ENCODE results near the gene OSGIN1.
A peak's percentile ranks its signal among the peaks of the same experiment; 100 is the strongest.
"Not testable (repeated sequence)": the region's sequence is repeated elsewhere in the genome, so short reads cannot be mapped to it uniquely, and the experiment has no call there.

Gene OSGIN1

DNA sequence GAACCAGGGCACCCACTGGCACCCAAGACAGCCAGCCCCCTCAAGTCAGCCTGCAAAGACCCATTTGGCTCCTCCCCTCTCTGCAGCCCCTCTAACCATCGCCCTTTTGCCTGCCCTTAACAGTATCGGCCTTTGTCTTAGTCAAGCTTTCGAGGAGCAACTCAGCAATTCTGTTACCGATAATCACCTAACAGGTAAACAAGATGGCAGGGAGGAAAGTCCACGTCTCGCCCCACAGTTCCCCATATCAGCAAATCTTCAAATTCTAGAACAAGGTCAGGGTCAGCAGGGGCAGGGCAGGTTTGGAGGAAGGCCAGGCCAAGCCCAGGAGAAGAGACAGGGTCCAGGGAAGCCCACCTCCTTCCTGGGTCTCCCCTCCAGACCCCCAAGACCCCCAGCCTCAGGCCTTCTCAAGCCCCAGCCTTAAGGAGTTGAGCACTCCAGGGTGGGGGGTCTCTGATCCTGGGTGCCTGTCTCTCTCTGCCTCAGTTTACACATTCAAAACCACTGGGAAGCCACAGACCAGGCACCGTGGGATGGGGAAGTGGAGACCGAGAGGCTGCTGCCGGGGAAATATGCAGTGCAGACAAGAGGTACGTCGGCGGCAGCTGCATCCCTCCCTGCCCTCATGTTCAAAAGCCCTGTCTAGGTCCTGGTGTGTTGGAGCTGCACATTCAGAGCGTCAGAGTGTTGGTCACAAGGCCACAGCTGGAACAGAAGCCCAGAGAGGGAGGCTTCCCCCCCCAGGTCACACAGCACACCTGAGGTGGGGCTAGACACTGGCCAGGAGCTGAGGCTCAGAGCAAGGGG, 3.9 kb upstream of the OSGIN1 start:
- no peak overlapping the region for H3K9ac ChIP-seq (ENCODE audit: low read length)
- H3K36me3 ChIP-seq (ENCODE audit: control insufficient read depth, insufficient read depth, low read length): no peaks in the 10 kb centered on the region
- no peak overlapping the region for H3K27ac ChIP-seq (ENCODE audit: low read depth, low read length)
- H3K27me3 ChIP-seq (ENCODE audit: control insufficient read depth, insufficient read depth, low read length): no peaks in the 10 kb centered on the region
- no peak overlapping the region for H3K4me3 ChIP-seq (ENCODE audit: low read length)
- H3K4me1 ChIP-seq (ENCODE audit: control insufficient read depth, insufficient read depth, low read length): peaks cover 10% of the 10 kb centered on the region

DNA sequence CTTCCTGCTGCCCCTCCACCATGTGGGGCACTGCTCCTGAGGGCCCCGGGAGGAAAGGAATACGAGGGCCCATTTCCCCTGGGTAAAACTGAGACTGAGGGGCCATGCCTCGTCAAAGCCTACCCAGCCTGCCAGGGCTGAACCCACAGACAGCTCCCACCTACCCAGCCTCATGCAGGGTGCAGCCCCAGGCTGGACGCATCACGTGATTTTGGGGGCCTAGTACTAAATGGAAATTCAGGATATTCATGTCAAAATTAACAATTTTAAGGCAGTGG, 3.4 kb upstream of the OSGIN1 start:
- Histone ChIP-seq H3K27me3 (ENCODE audit: control insufficient read depth, insufficient read depth, low read length) (no peaks in the 10 kb centered on the region), H3K4me3 (ENCODE audit: low read length) (no peak overlapping the region), H3K4me1 (ENCODE audit: control insufficient read depth, insufficient read depth, low read length) (peaks cover 11% of the 10 kb centered on the region), H3K9ac (ENCODE audit: low read length) (no peak overlapping the region), H3K27ac (ENCODE audit: low read depth, low read length) (no peak overlapping the region), H3K36me3 (ENCODE audit: control insufficient read depth, insufficient read depth, low read length) (no peaks in the 10 kb centered on the region)

DNA sequence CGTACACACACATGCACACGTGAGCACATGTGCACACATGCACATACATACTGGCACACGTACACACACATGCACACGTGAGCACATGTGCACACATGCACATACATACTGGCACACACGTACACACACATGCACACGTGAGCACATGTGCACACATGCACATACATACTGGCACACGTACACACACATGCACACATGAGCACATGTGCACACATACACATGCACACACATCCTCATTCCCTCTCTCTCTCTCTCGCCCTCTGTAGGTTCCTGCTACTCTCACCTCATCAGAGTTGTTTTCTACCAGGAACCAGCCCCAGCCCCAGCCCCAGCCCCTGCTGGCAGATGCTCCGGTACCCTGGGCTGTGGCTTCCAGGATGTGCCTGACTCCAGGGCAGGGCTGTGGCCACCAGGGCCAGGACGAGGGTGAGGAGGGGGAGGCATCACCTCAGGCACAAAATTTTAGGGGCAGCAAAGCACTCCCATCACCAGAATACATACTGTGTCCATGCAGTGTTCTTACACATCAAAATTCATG, 2.1 kb upstream of the OSGIN1 start:
- H3K9ac ChIP-seq (ENCODE audit: low read length); H3K27me3 ChIP-seq (ENCODE audit: control insufficient read depth, insufficient read depth, low read length); H3K36me3 ChIP-seq (ENCODE audit: control insufficient read depth, insufficient read depth, low read length); H3K27ac ChIP-seq (ENCODE audit: low read depth, low read length); H3K4me3 ChIP-seq (ENCODE audit: low read length): not testable (repeated sequence)
- peaks cover 11% of the 10 kb centered on the region for H3K4me1 ChIP-seq (ENCODE audit: control insufficient read depth, insufficient read depth, low read length)

DNA sequence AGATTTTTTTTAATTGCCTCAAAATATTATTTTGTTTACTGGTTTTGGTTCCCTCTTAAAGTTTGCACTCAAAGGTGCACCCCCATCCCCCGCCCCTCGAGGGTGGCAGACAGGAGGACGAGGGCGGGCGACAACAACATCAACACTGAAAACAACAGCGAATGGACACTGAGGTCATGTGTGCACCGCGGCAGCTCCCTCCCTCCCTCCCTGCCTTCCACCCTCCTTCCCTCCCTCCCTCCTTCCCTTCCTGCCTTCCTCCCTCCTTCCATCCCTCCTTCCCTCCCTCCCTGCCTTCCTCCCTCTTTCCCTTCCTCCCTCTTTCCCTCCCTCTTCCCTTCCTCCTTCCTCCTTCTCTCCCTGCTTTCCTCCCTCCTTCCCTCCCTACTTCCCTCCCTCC, 1.5 kb upstream of the OSGIN1 start:
- Histone ChIP-seq H3K27ac (ENCODE audit: low read depth, low read length) (no peak overlapping the region), H3K9ac (ENCODE audit: low read length) (no peak overlapping the region), H3K27me3 (ENCODE audit: control insufficient read depth, insufficient read depth, low read length) (no peaks in the 10 kb centered on the region), H3K4me1 (ENCODE audit: control insufficient read depth, insufficient read depth, low read length) (peaks cover 11% of the 10 kb centered on the region), H3K36me3 (ENCODE audit: control insufficient read depth, insufficient read depth, low read length) (no peaks in the 10 kb centered on the region), H3K4me3 (ENCODE audit: low read length) (no peak overlapping the region)

DNA sequence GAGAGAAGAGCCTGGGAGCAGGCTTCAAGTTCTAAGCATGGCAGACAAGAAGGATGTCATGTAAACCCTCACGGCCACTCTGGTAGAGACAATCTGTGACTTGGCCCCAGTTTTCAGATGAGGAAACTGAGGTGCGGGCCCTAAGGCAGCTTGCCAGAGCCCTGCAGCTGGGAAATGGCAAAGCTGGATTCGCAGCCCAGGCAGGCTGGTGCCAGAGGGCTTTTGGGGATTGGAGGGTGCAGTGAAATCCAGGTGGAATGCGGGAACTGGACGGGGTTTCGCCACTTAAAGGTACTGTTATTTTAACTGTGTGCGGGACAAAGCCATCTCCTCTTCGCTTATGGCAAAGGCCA, 477 bp upstream of the OSGIN1 start:
- H3K9ac ChIP-seq (ENCODE audit: low read length): no peak overlapping the region
- no peaks in the 10 kb centered on the region for H3K36me3 ChIP-seq (ENCODE audit: control insufficient read depth, insufficient read depth, low read length)
- H3K4me1 ChIP-seq (ENCODE audit: control insufficient read depth, insufficient read depth, low read length): peaks cover 11% of the 10 kb centered on the region
- H3K27ac ChIP-seq (ENCODE audit: low read depth, low read length): peak overlapping the region; percentile 33
- H3K27me3 ChIP-seq (ENCODE audit: control insufficient read depth, insufficient read depth, low read length): no peaks in the 10 kb centered on the region
- peak overlapping the region; percentile 85 for H3K4me3 ChIP-seq (ENCODE audit: low read length)

DNA sequence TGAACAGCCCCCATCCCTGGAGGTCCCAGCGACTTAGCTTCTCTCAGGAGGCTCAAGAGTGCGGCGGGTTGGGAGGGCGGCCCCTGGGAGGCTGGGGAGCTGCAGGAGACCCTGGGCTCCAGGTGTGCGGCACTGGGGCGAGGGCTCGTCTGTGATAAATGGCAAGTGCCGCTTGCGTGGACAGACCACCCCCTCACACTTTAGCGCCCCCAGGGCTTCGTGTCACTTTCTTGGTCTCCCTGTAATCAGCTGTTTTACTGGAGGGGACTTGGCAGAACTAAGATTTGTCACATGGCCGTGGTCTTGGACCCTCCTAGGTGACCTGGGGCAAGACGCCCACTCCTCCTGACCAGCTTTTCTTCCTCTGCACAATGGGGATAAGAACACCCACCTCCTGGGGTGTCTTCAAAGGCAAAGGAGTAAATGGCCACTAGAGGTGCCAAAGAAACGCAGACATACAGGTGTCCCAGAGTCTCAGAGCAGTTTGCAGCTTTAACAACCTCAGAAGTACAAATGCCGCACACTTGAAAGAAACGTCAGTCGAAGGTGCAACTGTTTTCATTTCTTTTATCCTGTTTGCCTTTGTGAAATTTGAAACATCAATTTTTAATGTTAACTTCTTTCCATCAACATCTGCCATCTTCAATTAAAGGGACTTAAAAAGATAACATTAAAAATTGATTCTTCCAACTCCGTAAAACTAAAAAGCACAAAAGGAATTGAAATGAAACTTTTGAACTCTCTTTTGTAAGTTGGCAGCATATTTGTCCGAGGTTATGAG, 946 bp downstream of the OSGIN1 start:
- peak overlapping the region; percentile 26 for H3K9ac ChIP-seq (ENCODE audit: low read length)
- no peaks in the 10 kb centered on the region for H3K27me3 ChIP-seq (ENCODE audit: control insufficient read depth, insufficient read depth, low read length)
- H3K27ac ChIP-seq (ENCODE audit: low read depth, low read length): peak overlapping the region; percentile 89
- H3K36me3 ChIP-seq (ENCODE audit: control insufficient read depth, insufficient read depth, low read length): peaks cover 3% of the 10 kb centered on the region
- H3K4me1 ChIP-seq (ENCODE audit: control insufficient read depth, insufficient read depth, low read length): peaks cover 11% of the 10 kb centered on the region
- H3K4me3 ChIP-seq (ENCODE audit: low read length): peak overlapping the region; percentile 85

DNA sequence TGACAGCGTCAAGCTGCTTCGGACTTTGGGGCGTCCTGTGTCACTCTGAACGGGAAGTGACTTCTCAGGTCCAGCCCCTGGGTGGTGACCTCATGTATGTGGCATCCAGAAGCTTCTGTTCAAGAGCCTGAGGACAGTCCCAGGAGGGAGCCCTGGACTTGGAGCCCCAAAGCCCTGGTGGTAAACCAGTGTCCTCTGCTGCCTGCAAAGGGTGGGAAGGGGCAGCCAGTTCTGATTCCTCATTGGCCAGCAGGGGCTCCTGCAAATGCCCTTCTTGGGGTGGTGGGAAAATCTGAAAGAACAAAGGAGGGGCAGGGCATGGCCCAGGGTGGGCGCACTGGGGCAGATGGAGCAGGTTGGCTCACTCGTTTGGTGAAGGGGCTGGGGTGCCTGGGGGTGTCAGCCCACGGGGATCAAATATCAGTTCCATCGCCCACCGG, 1.6 kb downstream of the OSGIN1 start:
- no peak overlapping the region for H3K9ac ChIP-seq (ENCODE audit: low read length)
- H3K27ac ChIP-seq (ENCODE audit: low read depth, low read length): peak overlapping the region; percentile 89
- peak overlapping the region; percentile 18 for H3K4me3 ChIP-seq (ENCODE audit: low read length)
- H3K27me3 ChIP-seq (ENCODE audit: control insufficient read depth, insufficient read depth, low read length): no peaks in the 10 kb centered on the region
- H3K36me3 ChIP-seq (ENCODE audit: control insufficient read depth, insufficient read depth, low read length): peaks cover 4% of the 10 kb centered on the region
- H3K4me1 ChIP-seq (ENCODE audit: control insufficient read depth, insufficient read depth, low read length): peaks cover 11% of the 10 kb centered on the region

DNA sequence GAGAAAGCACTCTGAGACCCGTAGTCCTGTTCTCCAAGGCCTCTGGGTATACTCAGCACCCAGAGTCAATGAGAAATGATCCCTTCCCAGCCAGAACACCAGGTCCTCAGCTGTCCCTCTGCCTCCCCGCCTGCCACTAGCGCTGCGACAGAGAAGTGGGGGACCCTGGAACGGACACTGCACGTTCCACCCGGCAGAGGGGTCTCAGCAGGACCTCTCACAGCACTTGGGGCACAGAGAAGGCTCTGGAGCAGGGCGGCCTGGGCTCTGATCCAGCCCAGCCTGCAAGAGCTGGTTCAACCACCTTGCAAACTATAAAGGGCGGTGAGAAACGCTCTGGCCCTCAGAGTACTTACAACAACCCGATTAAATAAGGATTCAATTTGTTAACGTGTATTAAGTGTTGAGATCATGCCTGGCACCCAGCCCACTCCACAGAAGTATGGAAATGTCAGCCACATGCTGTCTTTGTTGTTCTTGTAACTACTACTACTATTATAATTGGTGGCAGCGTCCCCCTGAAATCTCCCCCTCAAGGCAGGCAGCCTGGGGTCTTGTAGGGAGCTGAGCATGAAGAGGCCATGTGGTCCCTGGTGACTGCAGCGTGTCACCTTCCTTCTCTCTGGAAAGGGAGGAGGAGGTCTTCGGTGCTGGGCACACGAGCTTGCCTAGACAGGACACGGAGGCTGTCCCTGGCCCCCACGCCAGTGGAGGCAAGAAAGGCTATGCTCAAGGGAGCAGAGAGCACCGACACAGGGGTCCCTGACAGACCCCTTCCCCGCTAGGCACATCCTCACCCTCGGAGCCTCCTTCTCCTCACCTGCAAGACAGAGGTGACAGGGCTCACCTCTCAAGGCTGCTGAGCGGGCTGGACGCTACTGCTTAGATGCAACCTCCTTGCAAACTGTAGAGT, 2.4 kb downstream of the OSGIN1 start:
- peaks cover 7% of the 10 kb centered on the region for H3K36me3 ChIP-seq (ENCODE audit: control insufficient read depth, insufficient read depth, low read length)
- H3K4me3 ChIP-seq (ENCODE audit: low read length): no peak overlapping the region
- H3K27me3 ChIP-seq (ENCODE audit: control insufficient read depth, insufficient read depth, low read length): no peaks in the 10 kb centered on the region
- no peak overlapping the region for H3K9ac ChIP-seq (ENCODE audit: low read length)
- H3K4me1 ChIP-seq (ENCODE audit: control insufficient read depth, insufficient read depth, low read length): peaks cover 11% of the 10 kb centered on the region
- H3K27ac ChIP-seq (ENCODE audit: low read depth, low read length): no peak overlapping the region

DNA sequence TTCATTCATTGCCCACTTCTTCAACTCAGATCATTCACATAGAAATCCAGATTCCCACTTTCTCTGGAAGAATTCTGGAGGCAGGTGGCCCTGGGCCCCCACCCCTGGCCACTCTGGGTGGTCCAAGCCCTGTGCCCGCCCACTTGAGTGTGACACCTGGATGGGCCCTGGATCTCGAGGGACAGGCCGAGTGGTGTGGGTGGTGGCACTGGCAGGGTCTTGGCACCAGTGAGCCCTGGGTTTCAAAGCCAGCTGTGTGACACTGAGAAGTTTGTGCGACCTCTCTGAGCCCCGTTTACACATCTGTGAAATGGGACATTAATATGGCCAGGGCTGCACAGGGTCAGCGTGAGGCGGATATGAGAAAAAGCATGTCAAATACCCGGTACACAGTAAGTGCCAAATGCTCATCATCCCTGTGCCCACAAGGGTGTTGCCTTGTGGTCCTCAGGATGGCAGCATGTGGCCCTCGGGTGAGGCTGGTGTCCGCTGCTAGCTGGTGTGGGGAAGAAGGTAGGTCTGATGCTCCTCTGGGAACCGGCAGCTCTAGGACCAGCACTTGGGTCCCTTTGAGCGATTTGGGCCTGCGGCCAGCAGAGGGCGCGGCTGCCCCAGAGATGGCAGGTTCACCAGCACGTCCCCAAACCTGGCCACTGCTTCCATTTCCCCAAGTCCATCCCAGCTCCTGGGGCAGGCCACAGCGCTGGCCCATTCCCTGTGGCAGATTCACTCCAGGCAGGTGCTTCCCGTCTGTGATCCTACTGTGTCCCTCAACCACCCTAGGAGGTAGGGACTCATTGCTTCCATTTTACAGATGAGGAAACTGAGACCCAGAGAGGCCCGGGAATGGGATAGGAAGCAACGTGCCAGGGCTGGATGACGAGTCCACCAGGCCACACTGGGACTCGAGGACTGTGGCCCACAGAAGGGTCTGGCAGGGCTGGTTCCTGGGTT, 3.6 kb downstream of the OSGIN1 start:
- H3K27ac ChIP-seq (ENCODE audit: low read depth, low read length): no peak overlapping the region
- no peak overlapping the region for H3K9ac ChIP-seq (ENCODE audit: low read length)
- no peaks in the 10 kb centered on the region for H3K27me3 ChIP-seq (ENCODE audit: control insufficient read depth, insufficient read depth, low read length)
- peaks cover 9% of the 10 kb centered on the region for H3K36me3 ChIP-seq (ENCODE audit: control insufficient read depth, insufficient read depth, low read length)
- H3K4me3 ChIP-seq (ENCODE audit: low read length): no peak overlapping the region
- peaks cover 11% of the 10 kb centered on the region for H3K4me1 ChIP-seq (ENCODE audit: control insufficient read depth, insufficient read depth, low read length)

DNA sequence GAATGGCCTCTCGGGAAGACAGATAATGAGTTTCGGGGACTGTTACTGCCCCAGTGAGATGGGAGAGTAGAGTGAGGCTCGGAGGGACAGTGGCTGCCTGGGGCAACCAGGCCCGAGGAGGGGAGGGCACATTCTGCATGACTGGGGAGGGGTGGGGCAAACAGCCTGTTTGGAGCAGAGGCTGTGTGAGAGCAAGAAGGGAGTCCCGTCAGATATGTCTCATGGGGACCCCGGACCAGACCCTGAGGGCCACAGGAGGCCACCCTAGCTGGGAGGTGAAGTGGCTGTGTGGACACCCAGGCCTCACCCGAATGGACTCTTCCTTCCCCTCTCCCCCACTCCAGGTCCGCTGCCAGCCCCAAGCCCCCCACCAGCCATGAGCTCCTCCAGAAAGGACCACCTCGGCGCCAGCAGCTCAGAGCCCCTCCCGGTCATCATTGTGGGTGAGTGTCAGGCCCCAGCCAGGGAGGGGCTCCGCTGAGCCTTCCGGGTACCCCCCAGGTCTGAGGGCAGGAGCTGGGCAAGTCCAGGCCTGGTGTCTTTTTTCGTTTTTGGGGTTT, 4.3 kb downstream of the OSGIN1 start:
- no peaks in the 10 kb centered on the region for H3K27me3 ChIP-seq (ENCODE audit: control insufficient read depth, insufficient read depth, low read length)
- no peak overlapping the region for H3K4me3 ChIP-seq (ENCODE audit: low read length)
- H3K27ac ChIP-seq (ENCODE audit: low read depth, low read length): no peak overlapping the region
- H3K4me1 ChIP-seq (ENCODE audit: control insufficient read depth, insufficient read depth, low read length): peaks cover 11% of the 10 kb centered on the region
- H3K9ac ChIP-seq (ENCODE audit: low read length): no peak overlapping the region
- H3K36me3 ChIP-seq (ENCODE audit: control insufficient read depth, insufficient read depth, low read length): peaks cover 9% of the 10 kb centered on the region

DNA sequence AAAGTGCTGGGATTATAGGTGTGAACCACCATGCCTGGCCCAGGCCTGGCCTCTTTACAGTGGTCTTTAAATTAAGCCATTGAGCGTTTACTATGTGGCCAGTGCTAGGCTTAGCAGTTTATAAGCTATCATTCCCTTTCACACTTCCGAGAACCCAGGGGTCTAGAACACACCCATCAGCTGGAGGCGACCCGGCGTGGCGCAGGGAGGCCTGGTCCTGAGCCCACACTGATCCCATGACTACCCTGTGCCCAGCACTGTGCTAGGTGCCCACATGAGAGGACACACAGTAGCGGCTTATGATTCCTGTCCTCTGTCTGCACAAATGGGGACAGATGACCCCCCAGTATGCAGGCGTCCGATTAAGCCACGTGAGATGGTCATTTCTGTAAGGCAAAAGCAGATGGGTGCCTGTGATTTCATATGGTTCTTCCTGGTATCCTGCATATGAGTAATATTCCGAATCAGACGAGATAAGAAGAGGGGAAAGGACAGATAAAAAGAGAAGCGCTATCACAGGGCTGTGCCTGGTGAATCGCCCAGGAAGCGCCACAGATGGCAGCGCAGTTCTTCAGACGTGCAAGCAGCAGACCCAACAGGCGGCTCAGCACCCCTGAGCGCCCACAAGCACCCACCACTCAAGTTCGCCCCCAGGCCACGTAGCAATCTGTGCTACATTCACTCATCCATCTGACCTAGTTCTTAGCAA, 5.3 kb downstream of the OSGIN1 start:
- Histone ChIP-seq H3K9ac (ENCODE audit: low read length) (no peak overlapping the region), H3K27ac (ENCODE audit: low read depth, low read length) (no peak overlapping the region), H3K27me3 (ENCODE audit: control insufficient read depth, insufficient read depth, low read length) (no peaks in the 10 kb centered on the region), H3K36me3 (ENCODE audit: control insufficient read depth, insufficient read depth, low read length) (peaks cover 13% of the 10 kb centered on the region), H3K4me3 (ENCODE audit: low read length) (no peak overlapping the region), H3K4me1 (ENCODE audit: control insufficient read depth, insufficient read depth, low read length) (peaks cover 7% of the 10 kb centered on the region)

All from rectal smooth muscle tissue (tissue), 1 donor.